ENCODE measurements around the gene TMEM267.
A peak's percentile ranks its signal among the peaks of the same experiment; 100 is the strongest.

TMEM267 gene

GRCh38 chr5:43401827-43402226, 81.8 kb downstream of the TMEM267 start:
- DNase-seq = no peak

GRCh38 chr5:43400082-43400481, 83.6 kb downstream of the TMEM267 start:
- no peak for DNase-seq

GRCh38 chr5:43396762-43397304, 86.8 kb downstream of the TMEM267 start:
- DNase-seq = peak; percentile 28

Measured in T-helper 9 cell (primary cell).